Spleen (tissue), 7 donors: ENCODE data around the gene LAMP1.

Source experiments
- POLR2AphosphoS5 ChIP-seq, 3 donors: sonication (generic); formaldehyde crosslinking; IDR thresholded peaks; one replicate each; pipeline ENCODE4 v1.5.1; 2017; ENCODE audit warnings: antibody characterized with exemption in 3 of 3
- TF ChIP-seq, protein P1 (sequence below), 11 experiments: fragments of 200-600 bp in 7 of 11; fragments of 450-650 bp in 4 of 11; sonication (generic) in 4 of 11; IDR thresholded peaks in 8 of 11; conservative IDR thresholded peaks in 3 of 11; 1 replicate in 7 of 11; 2 replicates in 4 of 11; pipeline versions ENCODE4 v1.4.0 to v1.8.0; 2016 to 2021; ENCODE audit warnings: antibody characterized with exemption in 11 of 11, inconsistent platforms in 4 of 11, mild to moderate bottlenecking in 1 of 11
- donor health status: DM: no; HTN: no; CAD: no; lungs with moderate emphysema.
- donor health status: DM: no; HTN: no; CAD: no.
- donor health status: DM: no; HTN: no; CAD: no.

DNA sequence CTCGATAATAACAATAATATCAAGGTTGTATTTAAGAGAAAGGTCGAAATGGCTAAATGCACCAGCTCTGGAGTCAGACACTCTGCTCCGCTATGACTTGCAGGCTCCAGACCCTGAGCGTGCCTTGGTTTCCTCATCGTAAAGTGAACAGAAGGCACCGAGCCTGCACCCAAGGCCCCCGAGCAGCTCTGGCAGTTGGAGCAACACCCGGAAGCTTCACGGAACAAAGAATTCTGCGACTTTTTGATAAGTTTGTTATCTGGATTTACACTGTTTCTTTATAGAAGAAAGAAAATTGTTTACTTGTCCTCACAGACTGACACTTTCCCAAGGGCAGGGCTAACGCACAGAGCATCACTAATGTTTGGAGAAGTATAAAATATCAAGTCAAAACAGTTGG is 62.5 kb downstream of the LAMP1 start:
- TF ChIP-seq, protein P1, sequence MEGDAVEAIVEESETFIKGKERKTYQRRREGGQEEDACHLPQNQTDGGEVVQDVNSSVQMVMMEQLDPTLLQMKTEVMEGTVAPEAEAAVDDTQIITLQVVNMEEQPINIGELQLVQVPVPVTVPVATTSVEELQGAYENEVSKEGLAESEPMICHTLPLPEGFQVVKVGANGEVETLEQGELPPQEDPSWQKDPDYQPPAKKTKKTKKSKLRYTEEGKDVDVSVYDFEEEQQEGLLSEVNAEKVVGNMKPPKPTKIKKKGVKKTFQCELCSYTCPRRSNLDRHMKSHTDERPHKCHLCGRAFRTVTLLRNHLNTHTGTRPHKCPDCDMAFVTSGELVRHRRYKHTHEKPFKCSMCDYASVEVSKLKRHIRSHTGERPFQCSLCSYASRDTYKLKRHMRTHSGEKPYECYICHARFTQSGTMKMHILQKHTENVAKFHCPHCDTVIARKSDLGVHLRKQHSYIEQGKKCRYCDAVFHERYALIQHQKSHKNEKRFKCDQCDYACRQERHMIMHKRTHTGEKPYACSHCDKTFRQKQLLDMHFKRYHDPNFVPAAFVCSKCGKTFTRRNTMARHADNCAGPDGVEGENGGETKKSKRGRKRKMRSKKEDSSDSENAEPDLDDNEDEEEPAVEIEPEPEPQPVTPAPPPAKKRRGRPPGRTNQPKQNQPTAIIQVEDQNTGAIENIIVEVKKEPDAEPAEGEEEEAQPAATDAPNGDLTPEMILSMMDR (IDR thresholded peaks at IDR 0.05 in 8 of 11, conservative IDR thresholded peaks at IDR 0.05 in 3 of 11), result no peak
- no peak for TF ChIP-seq POLR2AphosphoS5 (IDR thresholded peaks at IDR 0.05)
